Thyroid gland (tissue), 4 donors: ENCODE results near the gene TBK1.

ENCODE experiments used
- POLR2A ChIP-seq, 2 donors: fragments of 450-650 bp; IDR thresholded peaks; one replicate each; pipeline ENCODE4 v1.6.1; 2017; ENCODE audit warnings: antibody characterized with exemption in 2 of 2, mild to moderate bottlenecking in 2 of 2, moderate library complexity in 1 of 2
- TF ChIP-seq, protein P1 (sequence below), 6 experiments: fragments of 200-600 bp in 3 of 6; fragments of 450-650 bp in 3 of 6; sonication (generic) in 3 of 6; IDR thresholded peaks; one replicate each; pipeline ENCODE4 v1.5.1; 2016 to 2019; ENCODE audit warnings: antibody characterized with exemption in 6 of 6, mild to moderate bottlenecking in 2 of 6, inconsistent platforms in 1 of 6, moderate library complexity in 1 of 6

DNA sequence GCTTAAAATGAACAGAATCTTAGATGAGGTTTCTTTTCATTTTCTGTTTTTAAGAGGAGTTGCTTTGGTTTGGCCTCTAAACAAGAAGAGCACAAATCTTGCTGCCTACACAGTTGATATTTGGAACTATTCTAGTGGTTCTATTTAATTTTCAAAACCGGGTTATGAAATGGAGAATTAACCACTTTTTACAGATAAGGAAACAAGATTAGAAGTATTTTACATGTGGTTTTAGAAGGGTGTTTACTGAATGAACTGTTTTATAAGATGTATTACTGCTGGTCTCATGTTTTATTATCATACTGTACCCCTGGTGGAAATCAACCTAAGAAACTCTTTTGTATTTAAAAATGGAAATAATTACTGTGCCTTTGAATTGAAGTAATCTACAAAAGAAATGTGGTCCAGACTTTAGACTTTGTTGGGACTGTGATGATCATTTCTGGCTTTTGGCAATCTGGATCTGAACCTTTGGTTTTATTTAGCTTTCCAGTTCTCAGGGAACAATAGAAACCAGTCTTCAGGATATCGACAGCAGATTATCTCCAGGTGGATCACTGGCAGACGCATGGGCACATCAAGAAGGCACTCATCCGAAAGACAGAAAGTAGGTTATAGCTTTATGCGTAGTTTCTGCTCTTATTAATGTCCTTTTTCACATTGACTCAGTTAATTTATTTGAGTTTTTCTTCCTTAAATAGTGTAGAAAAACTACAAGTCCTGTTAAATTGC, 43.2 kb downstream of the TBK1 start:
- no peak for TF ChIP-seq POLR2A (IDR thresholded peaks at IDR 0.05)
- TF ChIP-seq, protein P1, sequence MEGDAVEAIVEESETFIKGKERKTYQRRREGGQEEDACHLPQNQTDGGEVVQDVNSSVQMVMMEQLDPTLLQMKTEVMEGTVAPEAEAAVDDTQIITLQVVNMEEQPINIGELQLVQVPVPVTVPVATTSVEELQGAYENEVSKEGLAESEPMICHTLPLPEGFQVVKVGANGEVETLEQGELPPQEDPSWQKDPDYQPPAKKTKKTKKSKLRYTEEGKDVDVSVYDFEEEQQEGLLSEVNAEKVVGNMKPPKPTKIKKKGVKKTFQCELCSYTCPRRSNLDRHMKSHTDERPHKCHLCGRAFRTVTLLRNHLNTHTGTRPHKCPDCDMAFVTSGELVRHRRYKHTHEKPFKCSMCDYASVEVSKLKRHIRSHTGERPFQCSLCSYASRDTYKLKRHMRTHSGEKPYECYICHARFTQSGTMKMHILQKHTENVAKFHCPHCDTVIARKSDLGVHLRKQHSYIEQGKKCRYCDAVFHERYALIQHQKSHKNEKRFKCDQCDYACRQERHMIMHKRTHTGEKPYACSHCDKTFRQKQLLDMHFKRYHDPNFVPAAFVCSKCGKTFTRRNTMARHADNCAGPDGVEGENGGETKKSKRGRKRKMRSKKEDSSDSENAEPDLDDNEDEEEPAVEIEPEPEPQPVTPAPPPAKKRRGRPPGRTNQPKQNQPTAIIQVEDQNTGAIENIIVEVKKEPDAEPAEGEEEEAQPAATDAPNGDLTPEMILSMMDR (IDR thresholded peaks at IDR 0.05) = no peak
